ENCODE results near the gene HOMER2. TPM values are rescaled to one million over a fixed set of nuclear protein-coding genes. Genes with fewer than 3 reads are reported as not detected.

HOMER2 gene
- total RNA-seq, 4 donors from 2014 or later = 81.4 to 120 (median 99.2) TPM

GRCh38 chr15:82799183-82799841 lies 153.2 kb downstream of the HOMER2 start:
- 49% methylated on average over 7 of the region's 7 CpGs for WGBS
- TF ChIP-seq POLR2AphosphoS5 (IDR thresholded peaks at IDR 0.05) (no peak), CTCF (IDR thresholded peaks at IDR 0.05) (no peak), POLR2A (IDR thresholded peaks at IDR 0.05) (no peak), EP300 (IDR thresholded peaks at IDR 0.05) (no peak)
- Histone ChIP-seq H3K36me3 (no peaks in the 10 kb centered on the region), H3K4me1 (no peaks in the 10 kb centered on the region), H3K4me3 (no peak overlapping the region), H3K27ac (no peak overlapping the region), H3K27me3 (no peaks in the 10 kb centered on the region), H3K9me3 (no peaks in the 10 kb centered on the region)
- no peak for DNase-seq (ENCODE audit: low spot score in 2 of 2)

Other genes starting within 250 kb of the HOMER2 start
- gene AP3B2, start 242.8 kb downstream of the HOMER2 start, total RNA-seq = 1 to 10 TPM; 1.4 to 4.4 (median 2.8) TPM
- under 1 TPM in 1 of 4 donors, not detected in 3; 0.40 TPM for gene FSD2, start 146.7 kb downstream of the HOMER2 start, total RNA-seq
- gene WHAMM, start 143.1 kb downstream of the HOMER2 start, total RNA-seq = 10 to 100 TPM in 3 of 4 donors, 1 to 10 TPM in 1; 8.1 to 15.9 (median 10.4) TPM
- gene RAMAC, start 33.5 kb upstream of the HOMER2 start, total RNA-seq = 10 to 100 TPM; 15.9 to 37.0 (median 22.1) TPM
- gene C15orf40, start 58.9 kb upstream of the HOMER2 start, total RNA-seq = 10 to 100 TPM; 18.7 to 37.2 (median 22.9) TPM
- 10 to 100 TPM; 43.9 to 54.3 (median 50.0) TPM for gene BTBD1, start 114.5 kb upstream of the HOMER2 start, total RNA-seq
- gene TM6SF1, start 154.9 kb upstream of the HOMER2 start, total RNA-seq = 1 to 10 TPM; 1.6 to 2.7 (median 2.3) TPM

Data from suprapubic skin (tissue), 4 donors.